Stimulated activated CD4-positive, alpha-beta T cell treated with anti-CD3 and anti-CD28 coated beads, Interleukin-4, amount 100 ng/mL, for 4 hours (primary cell): Measurements from ENCODE around the gene CCZ1B.
"Not testable (repeated sequence)": the region's sequence is repeated elsewhere in the genome, so short reads cannot be mapped to it uniquely, and the experiment has no call there.

ENCODE experiments used
- DNase-seq, 2 experiments: peaks; one replicate each; pipeline ENCODE4 v3.0.0-alpha.2; 2020

CCZ1B gene

DNA sequence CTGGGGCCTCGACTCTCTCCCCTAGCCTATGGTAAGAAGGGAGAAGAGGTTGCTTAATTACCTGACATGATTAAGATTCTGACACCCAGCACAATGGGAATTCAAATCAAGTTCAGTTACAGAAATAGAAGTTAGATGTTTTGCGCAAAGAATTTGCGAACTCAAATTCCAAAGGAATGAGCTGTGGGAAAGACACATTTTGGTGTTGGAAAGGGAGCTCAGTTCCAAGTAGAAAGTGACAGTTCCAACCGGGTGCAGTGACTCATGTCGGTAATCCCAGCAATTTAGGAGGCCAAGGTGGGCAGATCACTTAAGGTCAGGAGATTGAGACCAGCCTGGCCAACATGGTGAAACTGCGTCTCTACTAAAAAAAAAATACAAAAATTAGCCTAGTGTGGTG, 4.0 kb upstream of the CCZ1B start:
- DNase-seq: not testable (repeated sequence)

DNA sequence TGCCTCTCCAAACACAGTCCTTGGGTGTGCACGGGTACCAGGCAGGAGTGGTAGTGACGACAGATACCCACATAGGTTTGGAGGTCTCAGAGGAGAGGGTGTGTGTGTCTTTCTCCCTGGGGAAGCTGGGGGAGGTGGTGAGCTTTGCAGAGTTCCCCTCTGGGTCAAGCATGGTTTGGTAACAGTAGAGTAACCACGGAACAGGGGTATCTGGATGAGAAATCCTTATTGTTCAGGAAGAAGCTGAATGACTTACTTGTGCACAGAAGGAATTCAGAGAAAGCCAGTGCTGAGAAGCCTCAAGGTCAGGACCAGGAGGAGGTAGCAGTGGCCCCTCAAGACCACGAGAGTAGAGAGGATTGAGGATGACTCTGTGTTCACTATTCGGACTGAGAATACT, 3.5 kb upstream of the CCZ1B start:
- not testable (repeated sequence) for DNase-seq

DNA sequence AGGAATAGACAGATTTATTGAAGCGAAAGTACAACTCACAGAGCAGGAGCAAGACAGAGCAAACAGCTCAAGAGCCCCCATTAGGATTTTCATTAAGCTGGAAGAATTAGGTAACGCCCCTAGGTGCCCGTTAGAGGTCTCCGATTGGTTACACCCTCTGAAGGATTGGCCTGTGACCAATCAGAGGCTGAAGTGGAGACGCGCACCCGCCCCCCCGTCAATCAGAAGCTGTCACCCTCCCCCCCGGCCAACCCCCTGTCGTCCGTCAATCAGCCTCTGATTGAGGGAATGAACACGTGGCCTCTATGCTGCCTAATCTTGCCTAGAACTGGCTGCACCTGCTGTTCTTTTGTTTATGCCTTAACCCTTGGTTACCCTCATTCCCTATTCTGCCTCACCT, 1.1 kb upstream of the CCZ1B start:
- not testable (repeated sequence) for DNase-seq

DNA sequence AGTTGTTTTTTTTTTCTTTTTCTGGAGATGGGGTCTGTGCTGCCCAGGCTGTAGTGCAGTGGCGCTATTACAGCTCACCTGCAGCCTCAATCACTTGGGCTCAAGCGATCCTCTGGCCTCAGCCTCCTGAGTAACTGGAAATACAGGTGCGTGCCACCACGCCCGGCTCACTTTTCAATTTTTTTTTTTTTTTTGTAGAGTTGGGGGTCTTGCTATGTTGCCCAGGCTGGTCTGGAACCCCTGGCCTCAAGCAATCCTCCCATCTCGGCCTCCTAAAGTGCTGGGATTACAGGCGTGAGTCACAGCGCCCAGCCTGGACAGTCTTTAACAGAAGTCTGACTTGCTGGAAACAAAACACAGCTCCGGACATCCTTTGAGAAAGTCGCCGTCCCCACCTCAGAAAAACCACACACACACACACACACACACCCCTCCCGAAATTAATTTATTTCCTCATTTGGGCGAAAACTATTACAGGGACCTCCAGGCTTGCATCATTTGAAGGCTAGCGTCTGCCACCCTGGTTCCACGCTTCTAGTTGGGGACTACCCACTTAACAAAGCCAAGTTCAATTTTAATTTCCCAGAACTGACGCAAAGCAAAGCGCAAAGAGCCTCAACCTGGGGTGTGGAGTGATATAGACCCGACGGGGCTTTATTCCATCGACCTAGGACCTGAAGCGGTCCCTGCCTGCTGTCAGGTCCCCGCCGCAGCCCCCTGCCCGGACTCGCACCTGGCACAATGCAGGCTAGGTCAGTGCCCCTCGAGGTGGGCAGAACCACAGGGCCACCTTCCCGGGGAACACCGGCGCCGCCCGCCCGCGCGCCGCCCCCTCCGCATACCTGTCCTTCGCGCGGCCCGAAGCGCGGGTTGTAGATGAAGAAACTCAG, 594 bp downstream of the CCZ1B start:
- not testable (repeated sequence) for DNase-seq

DNA sequence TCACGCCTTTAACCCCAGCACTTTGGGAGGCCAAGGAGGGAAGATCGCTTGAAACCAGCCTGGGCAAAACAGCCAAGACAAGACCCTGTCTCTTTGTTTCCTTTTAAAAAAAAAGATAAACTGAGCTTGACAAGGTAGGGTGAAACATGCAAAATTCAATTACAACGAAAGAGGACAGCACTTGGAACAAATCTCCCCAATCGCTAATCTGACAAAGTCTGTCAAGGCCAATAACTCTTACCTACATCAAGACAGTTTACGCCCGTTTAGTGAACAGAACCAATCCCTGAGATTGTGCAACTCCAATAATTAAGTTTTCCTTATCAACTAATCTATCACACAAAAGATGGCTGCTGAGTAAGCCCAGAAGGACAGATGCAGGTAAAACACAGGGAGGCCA, 4.5 kb downstream of the CCZ1B start:
- not testable (repeated sequence) for DNase-seq

DNA sequence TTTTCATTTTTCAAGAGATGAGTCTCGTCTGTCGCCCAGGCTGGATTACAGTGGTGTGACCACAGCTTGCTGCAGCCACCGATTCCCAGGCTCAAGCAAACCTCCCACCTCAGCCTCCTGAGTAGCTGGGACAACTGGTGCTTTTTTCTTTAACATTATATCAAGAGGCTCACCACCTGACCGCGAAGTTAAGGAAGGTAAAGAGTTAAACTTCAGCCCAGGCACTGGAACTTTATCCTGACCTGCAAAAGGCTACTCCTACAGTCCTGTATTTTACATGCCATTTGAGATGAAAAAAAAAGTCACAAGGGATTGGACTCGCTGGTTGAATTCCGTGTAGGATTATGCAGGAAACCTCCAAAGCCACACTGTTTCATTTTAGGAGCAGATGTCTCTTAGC, 10.6 kb downstream of the CCZ1B start:
- not testable (repeated sequence) for DNase-seq

DNA sequence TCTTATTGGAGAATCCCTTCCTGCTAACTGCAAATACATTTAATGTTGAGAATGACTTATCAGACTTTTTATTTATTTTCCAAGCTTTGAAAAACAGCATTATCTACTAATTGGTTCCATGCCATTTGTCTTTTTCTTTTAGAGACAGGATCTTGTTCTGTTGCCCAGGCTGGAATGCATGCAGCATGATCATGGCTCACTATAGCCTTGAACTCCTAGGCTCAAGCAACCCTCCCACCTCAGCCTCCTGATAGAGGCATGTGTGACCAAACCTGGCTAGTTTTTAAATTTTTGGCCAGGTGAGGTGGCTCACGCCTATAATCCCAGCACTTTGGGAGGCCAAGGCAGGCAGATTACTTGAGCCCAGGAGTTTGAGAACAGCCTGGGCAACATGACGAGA, 13.1 kb downstream of the CCZ1B start:
- DNase-seq: not testable (repeated sequence)

DNA sequence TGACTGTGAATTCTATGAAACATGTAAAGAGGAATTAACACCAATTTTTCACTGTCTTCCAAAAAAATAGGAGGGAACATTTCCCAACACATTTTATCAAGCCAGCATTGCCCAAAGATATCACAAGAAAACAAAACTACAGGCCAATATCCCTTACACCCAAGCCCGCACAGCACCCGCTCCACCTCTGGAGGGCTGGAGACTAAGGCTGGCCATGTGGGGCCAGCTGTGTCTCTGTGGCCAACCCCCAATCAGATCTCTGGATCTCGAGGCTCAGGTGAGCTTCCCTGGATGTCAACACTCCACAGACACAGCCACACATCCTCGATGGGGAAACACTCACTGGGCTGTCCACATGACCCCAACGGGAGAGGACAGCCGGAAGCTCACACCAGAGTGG, 18.1 kb downstream of the CCZ1B start:
- not testable (repeated sequence) for DNase-seq

DNA sequence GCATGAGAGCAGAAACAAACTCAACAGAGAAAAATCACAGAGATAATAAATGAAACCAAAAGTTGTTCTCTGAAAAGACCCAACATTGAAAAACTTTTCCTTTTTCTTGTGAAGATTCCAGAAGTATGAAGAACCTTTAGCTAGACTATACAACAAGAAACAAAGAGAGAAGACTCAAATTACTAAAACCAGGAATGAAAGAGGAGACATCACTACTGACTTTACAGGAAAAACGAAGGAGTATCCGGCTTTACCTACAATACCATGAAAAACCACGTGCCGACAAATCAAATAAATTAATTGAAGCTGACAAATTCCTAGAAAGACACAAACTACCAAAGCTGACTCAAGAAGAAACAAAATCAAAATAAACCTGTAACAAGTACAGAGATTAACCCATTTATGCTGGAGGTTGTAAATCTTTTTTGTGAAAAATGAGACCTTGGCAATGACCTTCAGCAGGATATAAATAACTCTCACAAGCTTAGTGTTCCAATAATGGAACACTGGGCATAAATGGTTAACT, 18.6 kb downstream of the CCZ1B start:
- DNase-seq: not testable (repeated sequence)

DNA sequence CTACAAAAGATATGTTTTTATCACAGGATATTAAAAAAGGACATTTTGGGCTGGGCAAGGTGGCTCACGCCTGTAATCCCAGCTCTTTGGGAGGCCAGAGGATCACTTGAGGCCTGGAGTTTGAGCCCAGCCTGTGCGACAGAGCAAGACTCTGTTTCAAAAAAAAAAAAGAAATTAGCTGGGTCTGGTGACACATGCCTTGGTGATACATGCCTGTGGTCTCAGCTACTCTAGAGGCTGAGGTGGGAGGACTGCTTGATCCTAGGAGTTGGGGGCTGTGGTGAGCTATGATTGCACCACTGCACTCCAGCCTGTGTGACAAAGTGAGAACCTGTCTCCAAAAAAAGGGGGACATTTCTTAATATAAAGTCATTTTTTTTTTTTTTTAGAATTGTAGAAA, 25.7 kb downstream of the CCZ1B start:
- DNase-seq: not testable (repeated sequence)

DNA sequence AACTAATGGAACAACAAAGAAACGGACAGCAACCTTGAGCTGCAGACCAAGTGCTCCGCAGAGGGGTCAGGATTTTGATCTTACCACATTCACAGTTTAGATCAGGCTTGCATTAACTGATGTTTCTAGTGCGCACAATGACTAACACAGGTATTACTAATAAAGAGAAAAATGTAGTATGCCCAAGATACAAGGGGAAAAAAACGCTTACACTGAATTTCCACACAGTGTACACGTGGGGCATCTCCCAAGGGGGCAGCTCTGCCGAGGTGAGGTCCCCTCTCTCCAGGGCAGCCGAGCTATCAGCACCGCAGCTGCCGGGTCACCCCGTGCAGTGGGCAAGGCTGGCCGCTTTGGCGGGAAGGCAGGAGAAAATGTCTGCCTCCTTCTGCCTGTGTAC, 26.2 kb downstream of the CCZ1B start:
- DNase-seq: not testable (repeated sequence)

DNA sequence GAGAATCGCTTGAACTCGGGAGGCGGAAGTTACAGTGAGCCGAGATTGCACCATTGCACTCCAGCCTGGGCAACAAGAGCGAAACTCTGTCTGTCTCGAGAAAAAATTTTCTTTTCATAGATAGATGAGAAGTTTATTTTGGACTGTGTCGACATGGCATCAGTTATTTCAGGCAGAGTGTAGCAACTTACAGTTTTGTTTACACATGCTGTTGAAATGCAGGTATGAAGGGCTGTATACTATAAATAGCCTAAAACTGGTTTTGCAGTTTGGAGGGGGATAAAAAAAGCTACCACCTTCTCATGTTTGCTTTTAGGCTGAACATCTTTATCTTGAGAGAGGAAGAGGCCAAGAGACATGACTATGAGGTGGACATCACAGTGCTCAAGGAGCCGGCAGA, 28.0 kb downstream of the CCZ1B start:
- DNase-seq: not testable (repeated sequence)

DNA sequence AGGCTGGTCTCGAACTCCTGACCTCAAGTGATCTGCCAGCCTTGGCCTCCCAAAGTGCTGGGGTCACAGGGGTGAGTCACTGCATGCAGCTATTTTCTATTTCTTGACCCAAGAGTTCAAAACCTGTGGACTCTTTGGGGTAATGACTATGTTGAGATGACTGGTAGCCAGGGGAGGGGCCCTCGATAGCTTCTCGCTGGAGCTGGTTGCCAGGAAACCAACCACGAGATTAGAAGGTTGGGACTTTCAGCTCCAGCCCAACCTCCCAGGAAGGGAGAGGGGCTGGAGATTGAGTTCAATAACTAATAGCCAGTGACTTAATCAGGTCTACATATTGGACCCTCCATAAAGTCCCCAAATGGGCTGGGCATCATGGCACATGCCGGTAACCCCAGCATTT, 28.9 kb downstream of the CCZ1B start:
- DNase-seq: not testable (repeated sequence)

DNA sequence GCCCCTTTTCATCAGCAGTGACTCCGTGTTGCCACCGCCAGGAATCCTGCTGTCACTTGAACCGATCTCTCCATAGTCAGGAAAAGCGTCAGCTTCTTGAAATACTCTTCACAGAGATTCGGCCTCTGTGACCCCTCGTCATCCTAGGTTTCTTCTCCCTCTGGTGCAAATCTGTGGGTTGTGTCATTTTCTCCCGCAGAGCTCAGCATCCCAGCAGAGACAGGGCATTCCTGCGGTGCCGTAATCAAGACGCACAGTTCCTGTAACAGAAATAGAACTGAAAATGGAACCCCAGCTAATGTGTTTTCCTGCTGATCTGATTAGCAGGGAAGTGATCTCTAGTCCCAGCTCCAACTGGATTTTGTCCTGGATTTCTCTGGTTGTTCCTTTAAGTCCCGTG, 31.8 kb downstream of the CCZ1B start:
- DNase-seq: not testable (repeated sequence)

DNA sequence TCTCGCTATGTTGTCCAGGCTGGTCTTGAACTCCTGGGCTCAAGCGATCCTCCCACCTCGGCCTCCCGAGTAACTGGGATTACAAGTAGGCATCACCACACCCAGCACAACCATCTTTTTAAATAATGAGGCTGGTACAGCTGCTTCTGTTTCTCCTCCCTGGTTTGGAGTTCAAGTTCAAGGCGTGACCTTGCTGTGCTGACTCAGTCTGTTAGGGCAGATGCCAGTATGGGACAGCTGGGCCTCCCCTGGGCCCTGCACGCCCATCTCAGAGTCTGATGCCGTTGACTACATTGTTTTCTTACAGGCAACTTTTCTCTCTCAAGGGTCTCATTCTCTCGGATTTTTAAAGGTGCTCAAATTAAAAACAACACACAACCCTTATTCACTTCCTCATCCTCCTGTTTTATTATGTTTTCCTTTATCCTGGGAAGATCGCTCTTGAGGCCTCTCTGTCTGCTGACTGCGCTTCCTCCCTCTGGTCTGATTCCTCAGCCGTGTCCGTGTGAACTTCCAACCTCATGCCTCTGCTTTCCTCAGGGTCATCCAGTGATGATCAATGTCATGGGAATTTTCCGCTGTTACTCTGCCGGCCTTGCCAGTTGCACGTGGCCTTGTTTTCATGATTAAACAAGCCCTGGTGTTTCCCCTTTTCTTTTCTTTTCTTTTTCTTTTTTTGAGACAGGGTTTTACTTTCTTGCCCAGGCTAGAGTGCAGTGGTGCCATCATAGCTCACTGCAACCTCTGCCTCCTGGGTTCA, 33.8 kb downstream of the CCZ1B start:
- not testable (repeated sequence) for DNase-seq

DNA sequence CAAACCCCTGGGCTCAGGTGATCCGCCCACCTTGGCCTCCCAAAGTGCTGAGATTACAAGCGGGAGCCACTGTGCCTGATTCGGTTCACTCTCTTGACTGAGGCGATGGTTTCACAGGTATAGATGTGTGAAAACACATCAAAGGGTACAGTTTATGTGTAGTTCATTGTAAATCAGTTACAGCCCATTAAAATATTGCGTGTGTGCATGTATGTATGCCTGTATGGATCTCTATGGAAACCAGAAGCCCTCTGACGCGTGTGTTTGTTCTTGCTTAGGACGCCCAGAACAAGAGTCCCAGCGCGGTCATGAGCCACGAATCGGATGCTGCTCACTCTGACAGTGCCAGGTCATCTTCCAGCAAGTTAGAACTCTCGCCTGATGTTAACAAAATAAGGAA, 36.7 kb downstream of the CCZ1B start:
- not testable (repeated sequence) for DNase-seq

DNA sequence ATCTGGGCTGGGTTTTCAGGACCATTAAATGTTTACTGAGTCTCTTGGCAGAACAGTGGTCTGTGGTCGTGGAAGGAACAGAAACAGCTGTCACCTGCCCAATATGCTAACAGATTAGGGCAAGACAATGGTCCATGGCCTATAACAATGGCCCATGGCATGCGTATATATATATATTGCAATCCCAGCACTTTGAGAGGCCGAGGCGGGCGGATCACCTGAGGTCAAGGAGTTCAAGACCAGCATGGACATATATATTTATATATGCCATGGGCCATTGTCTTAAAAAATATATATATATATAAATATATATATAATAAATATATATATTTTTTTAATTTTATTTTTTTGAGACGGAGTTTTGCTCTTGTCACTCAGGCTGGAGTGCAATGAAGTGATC, 44.5 kb downstream of the CCZ1B start:
- DNase-seq: not testable (repeated sequence)

DNA sequence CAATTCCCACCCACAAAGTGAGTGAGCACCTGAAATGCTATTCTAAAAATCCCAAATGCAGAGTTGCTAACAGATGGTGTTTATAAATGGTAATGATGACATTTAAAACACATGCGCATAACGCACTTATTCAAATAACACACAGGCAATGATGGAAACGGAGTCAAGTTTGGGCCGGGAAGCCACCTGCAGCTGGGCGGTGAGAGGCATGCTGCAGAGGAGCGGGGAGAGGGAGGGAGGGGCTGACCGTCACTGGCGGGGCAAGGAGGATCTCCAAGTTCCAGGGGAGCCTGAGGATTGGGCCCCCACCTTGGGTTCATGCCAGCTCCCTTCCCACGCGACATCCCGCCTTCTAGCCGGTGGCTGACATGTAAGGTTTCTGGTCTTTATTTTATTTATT, 64.9 kb downstream of the CCZ1B start:
- not testable (repeated sequence) for DNase-seq

DNA sequence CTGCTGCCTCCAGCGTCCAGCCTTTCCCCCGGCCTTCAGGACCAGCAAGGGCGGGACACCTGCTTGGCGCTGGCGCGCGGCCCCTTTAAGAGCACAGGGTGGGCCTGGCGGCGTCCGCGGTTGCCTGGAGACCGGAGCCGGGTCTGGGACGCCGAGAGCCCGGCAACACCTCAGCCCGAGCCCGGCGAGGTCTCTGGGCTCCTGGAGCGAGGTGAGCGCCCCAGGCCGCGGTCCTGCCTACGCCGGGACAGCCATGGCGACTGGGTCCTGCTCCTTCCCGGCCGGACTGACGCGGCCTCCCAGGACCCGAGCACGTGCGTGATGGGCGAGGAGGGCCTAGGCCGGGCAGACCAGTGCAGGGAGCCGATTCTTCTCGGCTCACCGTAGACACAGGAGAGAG, 72.1 kb downstream of the CCZ1B start, which contains the start of gene RSPH10B2:
TSS of gene RSPH10B2 (plus strand) at position 140 of the 400 bp plus-strand sequence. CDS start 3,575 bp downstream, outside the sequence.
- not testable (repeated sequence) for DNase-seq

DNA sequence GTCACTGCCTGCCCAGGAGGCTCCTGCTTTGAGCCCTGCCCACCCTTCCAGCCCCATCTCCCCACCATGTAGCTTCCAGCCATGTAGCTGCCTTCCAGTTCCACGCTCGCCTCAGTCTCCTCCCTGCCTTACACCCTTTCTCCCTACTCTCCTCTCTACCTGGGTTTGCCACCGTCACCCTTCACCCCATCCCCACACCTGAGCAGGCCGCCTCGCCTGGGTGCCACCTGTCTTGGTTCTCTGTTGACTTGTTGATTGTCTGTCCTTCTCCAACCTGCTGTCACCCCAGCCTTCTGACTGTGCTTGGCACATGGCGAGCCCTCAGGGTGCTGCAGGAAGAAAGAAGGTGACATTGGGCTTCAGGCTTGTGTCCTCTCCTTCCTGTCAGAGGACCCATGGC, 75.9 kb downstream of the CCZ1B start:
- not testable (repeated sequence) for DNase-seq

DNA sequence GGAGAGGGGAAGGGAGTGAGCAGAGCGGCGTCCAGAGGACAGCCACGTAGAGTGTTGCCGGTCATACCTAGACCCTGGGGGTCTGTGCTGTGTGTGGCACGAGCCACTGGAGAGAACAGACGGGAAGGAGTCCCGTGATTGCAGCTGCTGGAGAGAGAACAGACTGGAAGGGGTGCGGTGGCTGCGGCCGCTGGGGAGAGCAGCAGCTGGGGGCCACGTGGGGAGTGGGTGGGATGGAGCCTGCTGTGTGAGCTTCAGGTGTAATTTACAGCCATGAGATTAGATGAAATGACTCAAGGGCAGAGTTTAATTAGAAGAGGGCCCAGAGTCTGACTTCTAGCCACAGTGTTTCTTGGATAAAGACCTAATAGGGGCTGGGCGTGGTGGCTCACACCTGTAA, 76.7 kb downstream of the CCZ1B start:
- not testable (repeated sequence) for DNase-seq
